ENCODE results near the gene CERS6.

The CERS6 gene

GRCh38 chr2:168810235-168810634, 354.2 kb downstream of the CERS6 start:
- DNase-seq = no peak

DNA sequence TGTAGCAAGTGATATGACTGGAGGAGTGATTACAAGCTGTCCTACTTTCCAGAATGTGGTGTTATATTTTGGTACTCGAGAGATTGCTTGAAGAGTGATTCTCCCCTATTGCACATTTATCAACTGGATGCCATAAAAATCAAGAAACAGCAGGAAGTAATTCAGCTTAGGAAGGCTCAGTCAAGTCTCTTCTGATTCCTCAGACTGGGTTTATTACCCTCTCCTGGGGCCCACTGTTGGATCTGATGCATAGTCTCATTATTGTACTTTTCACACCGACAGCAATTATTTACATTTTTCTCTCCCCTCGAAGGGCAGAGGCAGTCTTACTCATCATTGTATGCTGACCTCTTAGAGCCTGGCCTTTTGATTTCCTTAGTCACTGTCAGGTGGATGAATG, 355.6 kb downstream of the CERS6 start:
- DNase-seq = no peak

DNA sequence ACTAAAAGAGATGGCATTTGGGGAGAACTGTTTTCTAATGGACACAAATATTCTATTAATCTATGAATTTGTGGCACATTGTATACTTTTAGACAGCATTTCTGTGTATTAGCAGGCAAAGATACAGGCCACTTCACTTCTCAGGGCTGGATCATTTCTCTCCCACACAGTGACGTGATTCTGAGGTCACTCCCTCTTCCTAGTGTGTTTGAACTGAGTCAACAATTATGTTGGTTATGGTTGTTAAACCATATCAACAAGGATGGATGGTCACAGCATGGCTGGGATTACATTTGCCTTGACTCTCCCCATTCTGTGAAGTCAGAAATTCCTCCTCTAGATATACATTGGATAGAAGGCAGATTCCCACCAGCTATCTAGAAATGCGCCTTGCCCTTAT, 358.0 kb downstream of the CERS6 start:
- no peak for DNase-seq

- no peak for DNase-seq
These were observed 359.2 kb downstream of the CERS6 start for GRCh38 chr2:168814939-168815907.

DNA sequence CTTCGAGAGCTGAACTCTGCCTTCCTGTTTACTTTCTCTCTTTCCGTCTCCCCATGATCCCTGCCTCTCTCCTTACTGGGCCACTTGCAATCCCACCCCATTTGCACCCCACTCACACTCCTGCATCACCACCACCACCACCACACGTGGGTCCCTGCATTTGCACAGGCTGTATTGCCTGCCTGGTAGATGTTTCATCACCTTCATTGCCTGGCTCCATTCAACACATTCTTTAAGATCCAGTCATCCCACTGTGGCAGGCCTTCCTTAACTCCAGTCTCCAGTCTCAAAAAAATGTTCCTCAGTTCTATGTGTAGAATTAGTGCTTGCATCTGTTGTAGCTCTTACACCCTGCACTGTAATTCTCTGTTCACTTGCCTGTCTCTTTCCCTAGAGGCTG, 360.3 kb downstream of the CERS6 start:
- DNase-seq = no peak

GRCh38 chr2:168819050-168819715, 363.1 kb downstream of the CERS6 start:
- DNase-seq = no peak

DNA sequence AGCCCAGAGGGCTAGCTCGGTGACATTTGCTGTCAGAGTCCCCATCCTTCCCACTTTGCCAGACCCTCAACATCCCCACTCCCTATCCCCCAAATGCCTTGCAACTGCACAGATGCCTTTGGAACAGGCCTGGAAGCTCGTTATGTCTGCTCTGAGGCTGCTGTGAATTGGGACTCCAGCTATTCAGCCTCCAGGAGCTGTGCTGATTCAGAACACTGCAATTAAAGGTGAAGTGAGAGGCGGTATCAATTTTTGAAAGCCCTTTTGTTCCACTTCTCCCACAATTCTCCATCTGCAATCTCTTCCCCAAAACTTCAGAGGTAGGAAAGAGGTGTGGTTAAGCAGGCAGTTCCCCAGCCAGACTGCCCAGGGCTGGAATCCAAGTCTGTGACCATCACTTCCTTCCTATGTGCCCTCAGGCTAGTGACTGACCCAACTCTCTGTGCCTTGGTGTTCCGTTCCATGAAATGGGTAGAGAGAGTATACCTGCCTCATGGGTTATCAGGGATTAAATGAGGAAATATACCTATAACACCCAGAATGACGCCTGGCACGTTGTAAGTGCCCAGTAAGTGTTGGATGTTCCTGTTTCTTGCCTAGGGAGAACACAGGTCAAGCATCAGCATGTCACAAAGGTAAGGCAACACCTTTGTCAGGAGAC, 363.9 kb downstream of the CERS6 start:
- no peak for DNase-seq

GRCh38 chr2:168821577-168821976, 365.5 kb downstream of the CERS6 start:
- no peak for DNase-seq

DNA sequence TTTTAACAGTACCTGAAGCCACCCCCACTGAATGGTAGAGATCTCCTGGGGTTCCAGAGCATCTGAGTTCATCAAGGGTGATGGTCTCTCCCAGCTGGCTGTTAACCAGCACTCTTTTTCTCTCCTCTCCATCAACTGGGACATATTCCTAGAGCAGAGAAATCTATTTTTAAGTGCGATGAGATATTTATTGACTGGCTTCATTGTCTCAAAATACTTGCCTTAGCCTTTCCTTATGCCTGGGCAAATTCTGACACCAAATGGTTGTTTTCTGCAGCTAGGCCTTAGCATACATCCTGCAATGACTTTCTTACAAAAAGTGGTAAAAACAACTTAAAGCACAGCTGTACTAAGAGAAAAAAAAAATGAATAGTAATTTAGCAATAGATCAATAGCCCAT, 365.9 kb downstream of the CERS6 start:
- no peak for DNase-seq
